Liver (tissue), 3 donors: Measurements from ENCODE around the gene PBX4.

ENCODE experiments used
- ATF3 ChIP-seq: IDR thresholded peaks from 2 replicates; pipeline ENCODE4 v1.6.1; 2016; ENCODE audit warnings: antibody characterized with exemption
- CTCF ChIP-seq: fragments of 150-350 bp; IDR thresholded peaks from 2 replicates; pipeline ENCODE4 v1.5.1; 2017; ENCODE audit warnings: improper control_type of control experiment, low read depth, low read length; ENCODE audit not compliant: missing input control
- JUND ChIP-seq, 2 donors: IDR thresholded peaks; 2 replicates each; pipeline ENCODE4 v1.6.1; 2016; ENCODE audit warnings: antibody characterized with exemption in 2 of 2
- MAX ChIP-seq: IDR thresholded peaks from 2 replicates; pipeline ENCODE4 v1.6.1; 2016; ENCODE audit warnings: antibody characterized with exemption
- REST ChIP-seq: IDR thresholded peaks from 2 replicates; pipeline ENCODE4 v1.6.1; 2016; ENCODE audit warnings: antibody characterized with exemption, mild to moderate bottlenecking
- RXRA ChIP-seq, 2 donors: IDR thresholded peaks; 2 replicates each; pipeline ENCODE4 v1.6.1; 2017 to 2018; ENCODE audit warnings: antibody characterized with exemption in 2 of 2, mild to moderate bottlenecking in 1 of 2
- TAF1 ChIP-seq: conservative IDR thresholded peaks from 2 replicates; pipeline ENCODE4 v1.6.1; 2016; ENCODE audit warnings: antibody characterized with exemption, mild to moderate bottlenecking
- donor health status: healthy.
- donor health status: healthy.

- TF ChIP-seq MAX (no peak), CTCF (no peak), TAF1 (no peak), RXRA (IDR thresholded peaks at IDR 0.05) (no peak), REST (no peak), JUND (IDR thresholded peaks at IDR 0.05) (no peak), ATF3 (no peak)
Observed at GRCh38 chr19:19527371-19527656, 91.2 kb downstream of the PBX4 start.
